HEK293 (cell line): ENCODE data around the gene EIF4E1B.

ENCODE experiments used
- ATF2 ChIP-seq: fragments of 450-650 bp; formaldehyde crosslinking; IDR thresholded peaks from 2 replicates; pipeline ENCODE4 v1.5.1; 2016; ENCODE audit warnings: missing biosample characterization, missing genetic modification characterization, low read depth
- ZBTB44 ChIP-seq: fragments of 450-650 bp; IDR thresholded peaks from 2 replicates; pipeline ENCODE4 v1.5.1; 2018; ENCODE audit warnings: missing biosample characterization, mild to moderate bottlenecking, missing genetic modification characterization
- ZBTB7A ChIP-seq: fragments of 450-650 bp; formaldehyde crosslinking; IDR thresholded peaks from 2 replicates; pipeline ENCODE4 v1.5.1; 2016; ENCODE audit warnings: low read depth, missing biosample characterization, missing genetic modification characterization
- ZEB2 ChIP-seq: fragments of 450-650 bp; formaldehyde crosslinking; IDR thresholded peaks from 2 replicates; pipeline ENCODE4 v1.5.1; 2016; ENCODE audit warnings: missing biosample characterization, missing genetic modification characterization
- ZIC2 ChIP-seq: fragments of 450-650 bp; formaldehyde crosslinking; IDR thresholded peaks from 2 replicates; pipeline ENCODE4 v1.5.1; 2016; ENCODE audit warnings: missing biosample characterization, missing genetic modification characterization
- ZNF112 ChIP-seq: fragments of 450-650 bp; formaldehyde crosslinking; IDR thresholded peaks from 2 replicates; pipeline ENCODE4 v1.5.0; 2017; ENCODE audit warnings: missing biosample characterization, missing genetic modification characterization
- ZNF138 ChIP-seq: fragments of 450-650 bp; formaldehyde crosslinking; IDR thresholded peaks from 2 replicates; pipeline ENCODE4 v1.5.1; 2016; ENCODE audit warnings: missing biosample characterization, missing genetic modification characterization, borderline replicate concordance
- ZNF514 ChIP-seq: fragments of 450-650 bp; formaldehyde crosslinking; IDR thresholded peaks from 2 replicates; pipeline ENCODE4 v1.5.1; 2016; ENCODE audit warnings: missing biosample characterization, missing genetic modification characterization
- ZNF629 ChIP-seq: fragments of 450-650 bp; formaldehyde crosslinking; IDR thresholded peaks from 2 replicates; pipeline ENCODE4 v1.5.1; 2017; ENCODE audit warnings: missing biosample characterization, missing genetic modification characterization
- ZNF670 ChIP-seq: fragments of 450-650 bp; formaldehyde crosslinking; IDR thresholded peaks from 2 replicates; pipeline ENCODE4 v1.5.1; 2016; ENCODE audit warnings: missing biosample characterization, missing genetic modification characterization, low read depth
- ZNF707 ChIP-seq: fragments of 450-650 bp; formaldehyde crosslinking; IDR thresholded peaks from 2 replicates; pipeline ENCODE4 v1.5.1; 2016; ENCODE audit warnings: missing biosample characterization, missing genetic modification characterization
- ZNF776 ChIP-seq: fragments of 450-650 bp; formaldehyde crosslinking; IDR thresholded peaks from 2 replicates; pipeline ENCODE4 v1.5.0; 2017; ENCODE audit warnings: missing biosample characterization, missing genetic modification characterization, borderline replicate concordance
- ZSCAN18 ChIP-seq: fragments of 450-650 bp; formaldehyde crosslinking; IDR thresholded peaks from 2 replicates; pipeline ENCODE4 v1.5.1; 2016; ENCODE audit warnings: missing biosample characterization, missing genetic modification characterization
- TF ChIP-seq, protein P1 (sequence below): fragments of 450-650 bp; formaldehyde crosslinking; IDR thresholded peaks from 2 replicates; pipeline ENCODE4 v1.5.1; 2016; ENCODE audit warnings: missing biosample characterization, missing genetic modification characterization

DNA sequence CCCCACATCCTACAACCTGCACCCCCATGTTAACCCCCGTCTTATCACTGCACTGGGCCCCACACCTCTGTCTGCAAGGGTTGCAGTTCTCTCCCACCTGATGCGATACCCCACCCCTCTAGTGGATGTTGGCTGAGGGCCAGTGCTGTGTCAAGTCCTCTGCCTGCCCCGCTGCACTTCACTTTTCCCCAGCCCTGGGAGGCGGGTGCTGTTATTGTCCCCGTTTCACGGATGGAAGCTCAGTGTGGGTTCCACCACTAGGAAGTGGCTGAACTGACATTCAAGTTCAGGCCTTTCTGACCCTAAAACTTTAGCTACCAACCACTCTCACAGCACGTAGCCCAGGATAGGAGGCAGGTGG, 3.6 kb upstream of the EIF4E1B start:
- TF ChIP-seq ZSCAN18 (tag by site-specific recombination) (no peak), ZNF138 (tag by site-specific recombination) (no peak), ZNF112 (tag by site-specific recombination) (no peak), ZNF707 (tag by site-specific recombination) (no peak), ZIC2 (no peak), ZBTB44 (no peak), ZNF776 (no peak), ZEB2 (no peak), ATF2 (no peak), ZBTB7A (tag by site-specific recombination) (no peak), ZNF670 (tag by site-specific recombination) (no peak), ZNF514 (tag by site-specific recombination) (no peak), ZNF629 (tag by site-specific recombination) (no peak)
- TF ChIP-seq, protein P1, sequence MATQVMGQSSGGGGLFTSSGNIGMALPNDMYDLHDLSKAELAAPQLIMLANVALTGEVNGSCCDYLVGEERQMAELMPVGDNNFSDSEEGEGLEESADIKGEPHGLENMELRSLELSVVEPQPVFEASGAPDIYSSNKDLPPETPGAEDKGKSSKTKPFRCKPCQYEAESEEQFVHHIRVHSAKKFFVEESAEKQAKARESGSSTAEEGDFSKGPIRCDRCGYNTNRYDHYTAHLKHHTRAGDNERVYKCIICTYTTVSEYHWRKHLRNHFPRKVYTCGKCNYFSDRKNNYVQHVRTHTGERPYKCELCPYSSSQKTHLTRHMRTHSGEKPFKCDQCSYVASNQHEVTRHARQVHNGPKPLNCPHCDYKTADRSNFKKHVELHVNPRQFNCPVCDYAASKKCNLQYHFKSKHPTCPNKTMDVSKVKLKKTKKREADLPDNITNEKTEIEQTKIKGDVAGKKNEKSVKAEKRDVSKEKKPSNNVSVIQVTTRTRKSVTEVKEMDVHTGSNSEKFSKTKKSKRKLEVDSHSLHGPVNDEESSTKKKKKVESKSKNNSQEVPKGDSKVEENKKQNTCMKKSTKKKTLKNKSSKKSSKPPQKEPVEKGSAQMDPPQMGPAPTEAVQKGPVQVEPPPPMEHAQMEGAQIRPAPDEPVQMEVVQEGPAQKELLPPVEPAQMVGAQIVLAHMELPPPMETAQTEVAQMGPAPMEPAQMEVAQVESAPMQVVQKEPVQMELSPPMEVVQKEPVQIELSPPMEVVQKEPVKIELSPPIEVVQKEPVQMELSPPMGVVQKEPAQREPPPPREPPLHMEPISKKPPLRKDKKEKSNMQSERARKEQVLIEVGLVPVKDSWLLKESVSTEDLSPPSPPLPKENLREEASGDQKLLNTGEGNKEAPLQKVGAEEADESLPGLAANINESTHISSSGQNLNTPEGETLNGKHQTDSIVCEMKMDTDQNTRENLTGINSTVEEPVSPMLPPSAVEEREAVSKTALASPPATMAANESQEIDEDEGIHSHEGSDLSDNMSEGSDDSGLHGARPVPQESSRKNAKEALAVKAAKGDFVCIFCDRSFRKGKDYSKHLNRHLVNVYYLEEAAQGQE: no peak
